Stimulated activated memory B cell treated with anti-CD40 and anti-IgM and Interleukin-4, amounts not matched to agents 10 μg/mL and 1 μg/mL and 100 μg/mL, for 72 hours (primary cell): ENCODE data around the gene CDHR1.

Experiments
- ATAC-seq: fragments of 150-1000 bp; cut with Tn5 transposase; 2 replicates; pipeline ENCODE4 v1.10.0; 2021
- H3K27ac Mint-ChIP-seq: one replicate; pipeline ENCODE4 v1.8.0; 2022; ENCODE audit warnings: mild to moderate bottlenecking, mixed read lengths
- H3K27me3 Mint-ChIP-seq: one replicate; pipeline ENCODE4 v1.8.0; 2022; ENCODE audit warnings: mixed read lengths
- H3K36me3 Mint-ChIP-seq: one replicate; pipeline ENCODE4 v1.8.0; 2022; ENCODE audit warnings: mixed read lengths
- H3K4me1 Mint-ChIP-seq: one replicate; pipeline ENCODE4 v1.8.0; 2022; ENCODE audit warnings: mixed read lengths
- H3K4me3 Mint-ChIP-seq: one replicate; pipeline ENCODE4 v1.8.0; 2022; ENCODE audit warnings: mild to moderate bottlenecking, moderate library complexity, mixed read lengths
- H3K9me3 Mint-ChIP-seq: one replicate; pipeline ENCODE4 v1.8.0; 2022; ENCODE audit warnings: mixed read lengths

The CDHR1 gene

GRCh38 chr10:84225427-84226173 is 31.3 kb downstream of the CDHR1 start, which contains the start of gene LRIT2:
TSS of gene LRIT2 (minus strand) at chr10:84225544. CDS start at chr10:84225520, 24 bp downstream.
- H3K4me3 Mint-ChIP-seq = no peak within 1 kb of the TSS
- no peaks in the 10 kb centered on the region for H3K9me3 Mint-ChIP-seq
- H3K36me3 Mint-ChIP-seq = no peaks in the 10 kb centered on the region
- ATAC-seq = no peak
- no peak within 1 kb of the TSS for H3K27ac Mint-ChIP-seq
- H3K27me3 Mint-ChIP-seq = no peaks in the 10 kb centered on the region
- H3K4me1 Mint-ChIP-seq = no peaks in the 10 kb centered on the region

- no peak for ATAC-seq
- no peaks in the 10 kb centered on the region for H3K9me3 Mint-ChIP-seq
- no peaks in the 10 kb centered on the region for H3K4me1 Mint-ChIP-seq
- no peaks in the 10 kb centered on the region for H3K36me3 Mint-ChIP-seq
- H3K4me3 Mint-ChIP-seq = no peak overlapping the region
- H3K27me3 Mint-ChIP-seq = peaks cover 3% of the 10 kb centered on the region
- no peak overlapping the region for H3K27ac Mint-ChIP-seq
Observed at GRCh38 chr10:84226616-84227015, 32.3 kb downstream of the CDHR1 start.

GRCh38 chr10:84227810-84228209 is 33.5 kb downstream of the CDHR1 start:
- Mint-ChIP-seq H3K27me3 (peaks cover 15% of the 10 kb centered on the region), H3K4me3 (no peak overlapping the region), H3K9me3 (no peaks in the 10 kb centered on the region), H3K27ac (no peak overlapping the region), H3K4me1 (no peaks in the 10 kb centered on the region), H3K36me3 (no peaks in the 10 kb centered on the region)
- ATAC-seq = no peak

GRCh38 chr10:84230359-84230758 is 36.0 kb downstream of the CDHR1 start:
- H3K4me3 Mint-ChIP-seq = no peak overlapping the region
- no peak overlapping the region for H3K27ac Mint-ChIP-seq
- H3K27me3 Mint-ChIP-seq = peaks cover 16% of the 10 kb centered on the region
- H3K4me1 Mint-ChIP-seq = no peaks in the 10 kb centered on the region
- no peak for ATAC-seq
- H3K9me3 Mint-ChIP-seq = no peaks in the 10 kb centered on the region
- H3K36me3 Mint-ChIP-seq = no peaks in the 10 kb centered on the region

GRCh38 chr10:84232376-84232775 is 38.0 kb downstream of the CDHR1 start:
- no peak for ATAC-seq
- Mint-ChIP-seq H3K4me1 (no peaks in the 10 kb centered on the region), H3K9me3 (no peaks in the 10 kb centered on the region), H3K36me3 (no peaks in the 10 kb centered on the region), H3K27ac (no peak overlapping the region), H3K27me3 (peaks cover 29% of the 10 kb centered on the region), H3K4me3 (no peak overlapping the region)

- Mint-ChIP-seq H3K36me3 (no peaks in the 10 kb centered on the region), H3K27ac (no peak overlapping the region), H3K4me3 (no peak overlapping the region), H3K4me1 (no peaks in the 10 kb centered on the region), H3K27me3 (peaks cover 35% of the 10 kb centered on the region), H3K9me3 (no peaks in the 10 kb centered on the region)
- no peak for ATAC-seq
Observed at GRCh38 chr10:84233940-84234339, 39.6 kb downstream of the CDHR1 start.

GRCh38 chr10:84234479-84234878 is 40.1 kb downstream of the CDHR1 start:
- H3K36me3 Mint-ChIP-seq = no peaks in the 10 kb centered on the region
- no peaks in the 10 kb centered on the region for H3K4me1 Mint-ChIP-seq
- H3K4me3 Mint-ChIP-seq = no peak overlapping the region
- H3K9me3 Mint-ChIP-seq = no peaks in the 10 kb centered on the region
- ATAC-seq = no peak
- no peak overlapping the region for H3K27ac Mint-ChIP-seq
- H3K27me3 Mint-ChIP-seq = peaks cover 35% of the 10 kb centered on the region

GRCh38 chr10:84235096-84235495 is 40.8 kb downstream of the CDHR1 start:
- H3K36me3 Mint-ChIP-seq = no peaks in the 10 kb centered on the region

GRCh38 chr10:84236807-84237198 is 42.5 kb downstream of the CDHR1 start:
- peaks cover 30% of the 10 kb centered on the region for H3K27me3 Mint-ChIP-seq
- no peak for ATAC-seq

More at GRCh38 chr10:84235096-84235495, 40.8 kb downstream of the CDHR1 start:
- H3K4me1 Mint-ChIP-seq = no peaks in the 10 kb centered on the region
- no peaks in the 10 kb centered on the region for H3K9me3 Mint-ChIP-seq
- H3K27ac Mint-ChIP-seq = no peak overlapping the region
- ATAC-seq = no peak
- no peak overlapping the region for H3K4me3 Mint-ChIP-seq
- peaks cover 35% of the 10 kb centered on the region for H3K27me3 Mint-ChIP-seq

GRCh38 chr10:84237199-84238051 is 43.1 kb downstream of the CDHR1 start:
- no peaks in the 10 kb centered on the region for H3K36me3 Mint-ChIP-seq
- no peaks in the 10 kb centered on the region for H3K9me3 Mint-ChIP-seq
- H3K27me3 Mint-ChIP-seq = peaks cover 24% of the 10 kb centered on the region
- H3K27ac Mint-ChIP-seq = no peak overlapping the region
- no peaks in the 10 kb centered on the region for H3K4me1 Mint-ChIP-seq
- H3K4me3 Mint-ChIP-seq = no peak overlapping the region
- no peak for ATAC-seq

More at GRCh38 chr10:84236807-84237198, 42.5 kb downstream of the CDHR1 start:
- no peaks in the 10 kb centered on the region for H3K36me3 Mint-ChIP-seq
- no peaks in the 10 kb centered on the region for H3K9me3 Mint-ChIP-seq
- no peak overlapping the region for H3K27ac Mint-ChIP-seq
- H3K4me1 Mint-ChIP-seq = no peaks in the 10 kb centered on the region
- H3K4me3 Mint-ChIP-seq = no peak overlapping the region

GRCh38 chr10:84238909-84239308 is 44.6 kb downstream of the CDHR1 start:
- Mint-ChIP-seq H3K9me3 (no peaks in the 10 kb centered on the region), H3K27me3 (peaks cover 19% of the 10 kb centered on the region), H3K4me3 (no peak overlapping the region), H3K27ac (no peak overlapping the region), H3K4me1 (no peaks in the 10 kb centered on the region), H3K36me3 (no peaks in the 10 kb centered on the region)
- ATAC-seq = no peak

- H3K27me3 Mint-ChIP-seq = peaks cover 17% of the 10 kb centered on the region
- H3K27ac Mint-ChIP-seq = no peak within 1 kb of the TSS
- H3K9me3 Mint-ChIP-seq = no peaks in the 10 kb centered on the region
- no peaks in the 10 kb centered on the region for H3K36me3 Mint-ChIP-seq
- no peak within 1 kb of the TSS for H3K4me3 Mint-ChIP-seq
- H3K4me1 Mint-ChIP-seq = no peaks in the 10 kb centered on the region
- ATAC-seq = no peak
Observed at GRCh38 chr10:84241185-84241790, 47.0 kb downstream of the CDHR1 start, which contains the start of gene LRIT1. TSS of gene LRIT1 (minus strand) at chr10:84241546. CDS start at chr10:84241439, 107 bp downstream.

GRCh38 chr10:84243759-84244158 is 49.4 kb downstream of the CDHR1 start:
- no peaks in the 10 kb centered on the region for H3K36me3 Mint-ChIP-seq
- no peak for ATAC-seq
- no peaks in the 10 kb centered on the region for H3K27me3 Mint-ChIP-seq
- no peaks in the 10 kb centered on the region for H3K9me3 Mint-ChIP-seq
- no peak overlapping the region for H3K27ac Mint-ChIP-seq
- H3K4me1 Mint-ChIP-seq = no peaks in the 10 kb centered on the region
- H3K4me3 Mint-ChIP-seq = no peak overlapping the region

- Mint-ChIP-seq H3K27ac (no peak within 1 kb of the TSS), H3K9me3 (no peaks in the 10 kb centered on the region), H3K36me3 (no peaks in the 10 kb centered on the region), H3K27me3 (no peaks in the 10 kb centered on the region), H3K4me1 (no peaks in the 10 kb centered on the region), H3K4me3 (no peak within 1 kb of the TSS)
- no peak for ATAC-seq
Observed at GRCh38 chr10:84244651-84245270, 50.4 kb downstream of the CDHR1 start, which contains the start of gene RGR. TSS of gene RGR (plus strand) at chr10:84245053. CDS start at chr10:84245091, 38 bp downstream.

GRCh38 chr10:84247496-84247895 is 53.2 kb downstream of the CDHR1 start:
- H3K36me3 Mint-ChIP-seq = no peaks in the 10 kb centered on the region
- H3K27ac Mint-ChIP-seq = no peak overlapping the region

More at GRCh38 chr10:84247496-84247895, 53.2 kb downstream of the CDHR1 start:
- H3K4me1 Mint-ChIP-seq = no peaks in the 10 kb centered on the region
- no peak for ATAC-seq
- no peaks in the 10 kb centered on the region for H3K9me3 Mint-ChIP-seq
- H3K4me3 Mint-ChIP-seq = no peak overlapping the region
- H3K27me3 Mint-ChIP-seq = no peaks in the 10 kb centered on the region
